HCT116 (cell line): ENCODE measurements around the gene COASY. TPM values are rescaled to one million over a fixed set of nuclear protein-coding genes. Genes with fewer than 3 reads are reported as not detected.

Experiments
- ATAC-seq: fragments of 200-7000 bp; cut with Tn5 transposase; 2 replicates; pipeline ENCODE4 v1.9.1; 2020; ENCODE audit warnings: mild to moderate bottlenecking, moderate library complexity
- BruUV-seq: library from RNA; stranded (reverse); fragments of 400-500 nt; replicated peaks from 2 replicates; lab custom pipeline; 2021; lab: Mats Ljungman, UMichigan
- CTCF ChIA-PET: fragments of 300-600 bp; sonication (Branson Sonifier 250); formaldehyde crosslinking; loops from one replicate; lab custom pipeline; 2021; ENCODE audit warnings: antibody characterized with exemption; lab: Charles Lee
- POLR2A ChIA-PET: fragments of 300-600, 350-600 bp; sonication (Branson Sonifier 250); formaldehyde crosslinking; loops from one replicate; lab custom pipeline; 2021; ENCODE audit warnings: antibody characterized with exemption; lab: Charles Lee
- RAD21 ChIA-PET, 2 experiments: fragments of 300-600 bp; sonication (Branson Sonifier 250); formaldehyde crosslinking; loops; one replicate each; lab custom pipeline; 2023; ENCODE audit warnings: low total read pairs in 2 of 2; ENCODE audit not compliant: uncharacterized antibody in 2 of 2, unreplicated experiment in 2 of 2, low non-redundant PET in 1 of 2; lab: Charles Lee
- DNase-seq: peaks from one replicate; pipeline ENCODE4 v3.0.0-alpha.2; 2010; ENCODE audit warnings: low read depth, low spot score
- H2AFZ ChIP-seq: fragments of 200-600 bp; shearing (Covaris generic), sonication (generic); 2 replicates; pipeline ENCODE4 v1.6.1; 2017; ENCODE audit warnings: low read depth, mixed run types, mixed read lengths, antibody characterized with exemption, low read length; ENCODE audit not compliant: poor library complexity, severe bottlenecking
- H3K27ac ChIP-seq: 2 replicates; pipeline ENCODE4 v1.5.1; 2012; ENCODE audit warnings: low read depth, low read length
- H3K27me3 ChIP-seq: fragments of 200-600 bp; sonication (generic); 2 replicates; pipeline ENCODE4 v1.6.1; 2016; ENCODE audit warnings: mixed run types, low read length, mixed read lengths; ENCODE audit not compliant: insufficient read depth
- H3K36me3 ChIP-seq, 2 experiments: fragments of 200-500 bp in 1 of 2; fragments of 200-600 bp in 1 of 2; sonication (Bioruptor generic) in 1 of 2; sonication (generic) in 1 of 2; 2 replicates each; pipeline versions ENCODE4 v1.5.1 to v1.6.1; 2014 to 2016; ENCODE audit warnings: low read length in 2 of 2, inconsistent platforms in 1 of 2, mixed read lengths in 1 of 2, mixed run types in 1 of 2; ENCODE audit not compliant: insufficient read depth in 2 of 2, control insufficient read depth in 1 of 2
- H3K4me1 ChIP-seq, 2 experiments: fragments of 200-600 bp in 1 of 2; sonication (generic) in 1 of 2; 2 replicates each; pipeline versions ENCODE4 v1.5.1 to v1.6.1; 2012 to 2017; ENCODE audit warnings: low read length in 2 of 2, inconsistent platforms in 1 of 2, mild to moderate bottlenecking in 1 of 2, mixed read lengths in 1 of 2, mixed run types in 1 of 2, moderate library complexity in 1 of 2; ENCODE audit not compliant: insufficient read depth in 2 of 2, control insufficient read depth in 1 of 2
- H3K4me2 ChIP-seq: fragments of 200-600 bp; sonication (generic); 2 replicates; pipeline ENCODE4 v1.6.1; 2017; ENCODE audit warnings: mixed run types, low read length, mixed read lengths
- H3K4me3 ChIP-seq, 2 experiments: fragments of 200-600 bp in 1 of 2; sonication (generic) in 1 of 2; replicated peaks in 1 of 2; 2 replicates each; pipeline ENCODE4 v1.5.1; 2011 to 2016; ENCODE audit warnings: low read length in 2 of 2, control low read depth in 1 of 2, low read depth in 1 of 2, mild to moderate bottlenecking in 1 of 2, mixed read lengths in 1 of 2, mixed run types in 1 of 2
- H3K79me2 ChIP-seq: fragments of 200-600 bp; sonication (generic); 2 replicates; pipeline ENCODE4 v1.6.1; 2017; ENCODE audit warnings: mild to moderate bottlenecking, mixed run types, low read length, moderate library complexity, mixed read lengths; ENCODE audit not compliant: insufficient read depth
- H3K9ac ChIP-seq: fragments of 200-600 bp; sonication (generic); 2 replicates; pipeline ENCODE4 v1.6.1; 2016; ENCODE audit warnings: low read length, mixed read lengths
- H3K9me2 ChIP-seq: fragments of 200-600 bp; sonication (generic), shearing (Covaris generic); 2 replicates; pipeline ENCODE4 v1.6.1; 2017; ENCODE audit warnings: mixed run types, mild to moderate bottlenecking, moderate library complexity; ENCODE audit not compliant: insufficient read depth
- H3K9me3 ChIP-seq, 2 experiments: fragments of 200-500 bp in 1 of 2; fragments of 200-600 bp in 1 of 2; sonication (Bioruptor generic) in 1 of 2; sonication (generic) in 1 of 2; 2 replicates each; pipeline ENCODE4 v1.6.1; 2014 to 2017; ENCODE audit warnings: low read length in 2 of 2, mixed read lengths in 2 of 2, inconsistent platforms in 1 of 2, low read depth in 1 of 2, mild to moderate bottlenecking in 1 of 2, mixed run types in 1 of 2, moderate library complexity in 1 of 2; ENCODE audit not compliant: control insufficient read depth in 1 of 2, insufficient read depth in 1 of 2
- H4K20me1 ChIP-seq: fragments of 200-600 bp; sonication (generic), shearing (Covaris generic); 2 replicates; pipeline ENCODE4 v1.6.1; 2017; ENCODE audit warnings: mixed run types, mild to moderate bottlenecking, moderate library complexity; ENCODE audit not compliant: insufficient read depth
- FOSL1 ChIP-seq: IDR thresholded peaks from 2 replicates; pipeline ENCODE4 v1.6.1; 2012; ENCODE audit warnings: low read depth
- RAD21 ChIP-seq: IDR thresholded peaks from 2 replicates; pipeline ENCODE4 v1.6.1; 2012; ENCODE audit warnings: low read depth, mild to moderate bottlenecking
- SIN3A ChIP-seq: IDR thresholded peaks from 2 replicates; pipeline ENCODE4 v1.6.1; 2012; ENCODE audit warnings: low read depth
- SRF ChIP-seq: IDR thresholded peaks from 2 replicates; pipeline ENCODE4 v1.6.1; 2012; ENCODE audit warnings: low read depth
- intact Hi-C: fragments of 100-400 bp; cut with micrococcal nuclease; formaldehyde crosslinking; loops from 2 replicates; pipeline ENCODE4 v1.10.0; 2022
- total RNA-seq: library from RNA; stranded (reverse); gene quantifications from one replicate; pipeline ENCODE4 v1.2.1, GENCODE V29; 2021; ENCODE audit not compliant: unreplicated experiment
- TF ChIP-seq, protein P1 (sequence below): IDR thresholded peaks from 2 replicates; pipeline ENCODE4 v1.6.1; 2012
- TF ChIP-seq, protein P2 (sequence below), 3 experiments: fragments of 200-600 bp in 1 of 3; sonication (generic) in 1 of 3; IDR thresholded peaks in 2 of 3; conservative IDR thresholded peaks in 1 of 3; 2 replicates each; pipeline ENCODE4 v1.5.1; 2012 to 2017; ENCODE audit warnings: low read depth in 2 of 3, low read length in 2 of 3, antibody characterized with exemption in 1 of 3, borderline replicate concordance in 1 of 3, control low read depth in 1 of 3, mild to moderate bottlenecking in 1 of 3, mixed read lengths in 1 of 3, mixed run types in 1 of 3, moderate library complexity in 1 of 3; ENCODE audit not compliant: insufficient read depth in 1 of 3

Gene COASY
- total RNA-seq, 1 experiment from 2014 or later, result 137 TPM

DNA sequence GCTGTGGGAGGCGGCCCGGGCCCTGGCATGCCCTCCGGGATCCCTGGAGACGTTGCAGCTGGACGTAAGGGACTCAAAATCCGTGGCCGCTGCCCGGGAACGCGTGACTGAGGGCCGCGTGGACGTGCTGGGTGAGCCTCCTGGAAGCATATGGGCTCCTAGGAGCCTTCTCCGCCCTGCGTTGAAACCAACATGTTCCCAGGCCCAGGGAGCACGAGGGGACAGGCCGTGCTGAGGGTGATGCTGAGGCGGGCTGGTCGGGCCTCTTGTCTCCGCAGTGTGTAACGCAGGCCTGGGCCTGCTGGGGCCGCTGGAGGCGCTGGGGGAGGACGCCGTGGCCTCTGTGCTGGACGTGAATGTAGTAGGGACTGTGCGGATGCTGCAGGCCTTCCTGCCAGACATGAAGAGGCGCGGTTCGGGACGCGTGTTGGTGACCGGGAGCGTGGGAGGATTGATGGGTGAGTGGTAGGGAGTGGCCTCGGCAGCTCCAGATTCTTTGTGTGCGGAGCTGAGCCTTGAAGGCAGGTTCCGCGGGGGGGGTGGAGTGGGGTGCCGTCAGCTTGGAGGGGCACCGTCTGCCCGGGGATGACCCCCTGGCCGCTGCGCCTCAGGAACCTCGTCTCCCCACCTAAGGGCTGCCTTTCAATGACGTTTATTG lies 8.7 kb upstream of the COASY start:
- Histone ChIP-seq H3K4me1 (peaks cover 6 to 33% of the 10 kb centered on the region in 2 experiments), H3K9me2 (no peaks in the 10 kb centered on the region), H3K36me3 (no peaks in the 10 kb centered on the region), H4K20me1 (no peaks in the 10 kb centered on the region), H3K4me2 (peak overlapping the region; percentile 86), H3K27ac (peak overlapping the region; percentile 94; the same call in 1 of the 2 replicates), H3K27me3 (no peaks in the 10 kb centered on the region), H3K79me2 (peaks cover 17% of the 10 kb centered on the region; the same call in 1 of the 2 replicates), H3K9me3 (no peaks in the 10 kb centered on the region), H2AFZ (no peak overlapping the region), H3K4me3 (peak overlapping the region; percentile 93 to 99), H3K9ac (peak overlapping the region; percentile 97)
- ChIA-PET RAD21 (no interaction called here), CTCF (interaction anchor here (0.9 to 2.1 kb wide), 2 partner anchors 25 to 231 kb away, joined by 3 to 8 read pairs; partner anchors contain the start of gene PSMC3IP), POLR2A (no interaction called here)
- BruUV-seq, result no TSS peak
- ATAC-seq (no peak), DNase-seq (no peak)
- TF ChIP-seq FOSL1, result no peak
- TF ChIP-seq RAD21, result no peak
- no peak for TF ChIP-seq SRF
- intact Hi-C loops, result no loop called here

DNA sequence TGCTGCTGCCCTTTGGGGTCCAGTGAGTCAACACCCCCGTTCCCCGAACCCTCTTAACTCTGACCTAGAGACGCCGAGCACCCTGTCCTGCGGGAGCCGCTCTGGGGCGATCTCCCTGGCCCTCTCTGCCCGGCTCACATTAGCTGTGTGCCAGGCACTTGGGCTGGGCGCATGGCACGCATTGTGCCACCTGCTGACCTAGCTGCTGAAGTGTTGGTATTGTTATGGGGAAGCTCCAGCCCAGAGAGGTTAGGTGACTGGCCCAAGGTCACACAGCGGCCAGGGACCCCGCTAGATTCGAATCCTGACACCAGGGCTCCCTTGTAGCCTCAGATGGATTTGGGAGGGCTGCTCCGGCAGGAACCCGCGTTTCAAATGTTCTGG lies 8.1 kb upstream of the COASY start:
- CTCF ChIA-PET, result interaction anchor here (0.9 to 2.1 kb wide), 2 partner anchors 24 to 231 kb away, joined by 3 to 8 read pairs; partner anchors contain the start of gene PSMC3IP
- H4K20me1 ChIP-seq, result no peaks in the 10 kb centered on the region
- no peaks in the 10 kb centered on the region for H3K9me2 ChIP-seq
- no peaks in the 10 kb centered on the region for H3K36me3 ChIP-seq
- H3K4me1 ChIP-seq, result peaks cover 6 to 31% of the 10 kb centered on the region in 2 experiments
- no TSS peak for BruUV-seq
- H3K27ac ChIP-seq, result peak overlapping the region; percentile 94
- ATAC-seq (peak; percentile 47), DNase-seq (no peak)
- H3K27me3 ChIP-seq, result no peaks in the 10 kb centered on the region
- TF ChIP-seq, protein P1, sequence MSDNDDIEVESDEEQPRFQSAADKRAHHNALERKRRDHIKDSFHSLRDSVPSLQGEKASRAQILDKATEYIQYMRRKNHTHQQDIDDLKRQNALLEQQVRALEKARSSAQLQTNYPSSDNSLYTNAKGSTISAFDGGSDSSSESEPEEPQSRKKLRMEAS, result peak; percentile 15; the same call in 1 of the 2 replicates
- no peak for TF ChIP-seq SIN3A
- TF ChIP-seq, protein P2, sequence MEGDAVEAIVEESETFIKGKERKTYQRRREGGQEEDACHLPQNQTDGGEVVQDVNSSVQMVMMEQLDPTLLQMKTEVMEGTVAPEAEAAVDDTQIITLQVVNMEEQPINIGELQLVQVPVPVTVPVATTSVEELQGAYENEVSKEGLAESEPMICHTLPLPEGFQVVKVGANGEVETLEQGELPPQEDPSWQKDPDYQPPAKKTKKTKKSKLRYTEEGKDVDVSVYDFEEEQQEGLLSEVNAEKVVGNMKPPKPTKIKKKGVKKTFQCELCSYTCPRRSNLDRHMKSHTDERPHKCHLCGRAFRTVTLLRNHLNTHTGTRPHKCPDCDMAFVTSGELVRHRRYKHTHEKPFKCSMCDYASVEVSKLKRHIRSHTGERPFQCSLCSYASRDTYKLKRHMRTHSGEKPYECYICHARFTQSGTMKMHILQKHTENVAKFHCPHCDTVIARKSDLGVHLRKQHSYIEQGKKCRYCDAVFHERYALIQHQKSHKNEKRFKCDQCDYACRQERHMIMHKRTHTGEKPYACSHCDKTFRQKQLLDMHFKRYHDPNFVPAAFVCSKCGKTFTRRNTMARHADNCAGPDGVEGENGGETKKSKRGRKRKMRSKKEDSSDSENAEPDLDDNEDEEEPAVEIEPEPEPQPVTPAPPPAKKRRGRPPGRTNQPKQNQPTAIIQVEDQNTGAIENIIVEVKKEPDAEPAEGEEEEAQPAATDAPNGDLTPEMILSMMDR (IDR thresholded peaks at IDR 0.05 in 2 of 3, conservative IDR thresholded peaks at IDR 0.05 in 1 of 3; ENCODE audit: borderline replicate concordance in 1 of 3, insufficient read depth in 1 of 3, low read depth in 2 of 3, low read length in 2 of 3), result peak in 2 of 3 experiments; percentile 19 to 20; a peak in 1 of 6 replicates
- H3K4me2 ChIP-seq, result peak overlapping the region; percentile 86
- RAD21 ChIA-PET, result no interaction called here
- intact Hi-C loops, result no loop called here
- H3K9ac ChIP-seq, result peak overlapping the region; percentile 97
- peak overlapping the region; percentile 93 to 99 for H3K4me3 ChIP-seq
- peaks cover 17% of the 10 kb centered on the region; the same call in 1 of the 2 replicates for H3K79me2 ChIP-seq
- POLR2A ChIA-PET, result no interaction called here
- no peak overlapping the region for H2AFZ ChIP-seq
- no peaks in the 10 kb centered on the region for H3K9me3 ChIP-seq
